AG04450 (cell line): Measurements from ENCODE around the gene TAF3. TPM values are rescaled to one million over a fixed set of nuclear protein-coding genes. Genes with fewer than 3 reads are reported as not detected.

Experiments used
- CTCF ChIA-PET: fragments of 300-600, 350-600 bp; formaldehyde crosslinking; extraction: SDS; loops from one replicate; lab custom pipeline; 2022; ENCODE audit warnings: antibody characterized with exemption, inconsistent platforms; lab: Charles Lee
- POLR2A ChIA-PET: fragments of 350-600 bp; formaldehyde crosslinking; extraction: SDS; loops from one replicate; lab custom pipeline; 2021; ENCODE audit warnings: antibody characterized with exemption, inconsistent platforms; lab: Yijun Ruan, JAX
- DNase-seq: peaks from one replicate; pipeline ENCODE4 v3.0.0-alpha.2; 2011; ENCODE audit warnings: low read depth, low spot score
- H3K27ac ChIP-seq: one replicate; pipeline ENCODE4 v1.5.1; 2012; ENCODE audit warnings: low read depth, low read length, control low read depth
- H3K27me3 ChIP-seq: one replicate; pipeline ENCODE4 v1.6.0; 2012; ENCODE audit warnings: low read length; ENCODE audit not compliant: control insufficient read depth, insufficient read depth
- H3K4me3 ChIP-seq: 2 replicates; pipeline ENCODE4 v1.5.1; 2011; ENCODE audit warnings: mild to moderate bottlenecking, low read depth, low read length, control low read depth
- H3K9me3 ChIP-seq: 2 replicates; pipeline ENCODE4 v1.5.1; 2012; ENCODE audit warnings: low read length; ENCODE audit not compliant: control insufficient read depth, insufficient read depth
- polyA plus RNA-seq: library from polyadenylated mRNA; depleted of rRNA; stranded (reverse); fragments of >200 nt; gene quantifications from 2 replicates; pipeline ENCODE4 v1.2.3, GENCODE V29; 2011
- TF ChIP-seq, protein P1 (sequence below): IDR thresholded peaks from 2 replicates; pipeline ENCODE4 v1.5.1; 2011; ENCODE audit warnings: low read depth, low read length, control low read depth, inconsistent platforms

The TAF3 gene
- polyA plus RNA-seq, 1 experiment = 3.1 TPM

GRCh38 chr10:8033812-8034465 lies 215.6 kb downstream of the TAF3 start:
- CTCF ChIA-PET = interaction anchor here (0.6 to 0.7 kb wide), 3 partner anchors 162 to 1628 kb away, joined by 3 to 4 read pairs (median 3); no protein-coding TSS in a partner anchor
- DNase-seq = no peak
- POLR2A ChIA-PET = no interaction called here

DNA sequence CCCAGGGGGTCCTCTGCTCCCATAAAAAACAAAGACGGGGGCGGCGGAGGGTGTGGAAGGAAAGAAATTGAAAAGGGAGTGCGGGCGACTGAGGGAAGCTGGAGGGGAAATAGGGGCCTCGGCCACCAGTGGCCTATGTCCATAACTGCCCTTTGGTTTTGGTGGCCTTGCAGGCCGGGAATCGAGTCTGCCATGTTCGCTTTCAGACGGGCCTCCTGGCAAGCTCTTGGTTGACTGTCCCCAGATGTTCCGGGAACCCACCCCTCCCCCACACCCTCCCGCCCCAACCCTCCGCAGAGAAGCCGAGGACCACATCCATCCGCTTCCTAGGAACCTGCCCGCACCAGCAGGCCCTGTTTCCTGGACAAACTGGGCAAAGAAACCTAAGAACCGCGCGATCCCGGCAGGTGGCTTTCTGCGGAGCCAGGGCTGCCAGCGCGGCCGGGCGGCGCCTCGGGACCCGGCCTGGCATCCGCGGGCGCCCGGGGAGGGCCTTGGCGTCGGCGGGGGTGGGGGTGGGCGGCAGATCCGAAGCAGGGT lies 216.2 kb downstream of the TAF3 start:
- no peak for DNase-seq

More at GRCh38 chr10:8033812-8034465, 215.6 kb downstream of the TAF3 start:
- Histone ChIP-seq H3K4me3 (no peak overlapping the region), H3K9me3 (peaks cover 13% of the 10 kb centered on the region; the same call in 1 of the 2 replicates), H3K27ac (no peak overlapping the region), H3K27me3 (peaks cover 79% of the 10 kb centered on the region)
- TF ChIP-seq, protein P1, sequence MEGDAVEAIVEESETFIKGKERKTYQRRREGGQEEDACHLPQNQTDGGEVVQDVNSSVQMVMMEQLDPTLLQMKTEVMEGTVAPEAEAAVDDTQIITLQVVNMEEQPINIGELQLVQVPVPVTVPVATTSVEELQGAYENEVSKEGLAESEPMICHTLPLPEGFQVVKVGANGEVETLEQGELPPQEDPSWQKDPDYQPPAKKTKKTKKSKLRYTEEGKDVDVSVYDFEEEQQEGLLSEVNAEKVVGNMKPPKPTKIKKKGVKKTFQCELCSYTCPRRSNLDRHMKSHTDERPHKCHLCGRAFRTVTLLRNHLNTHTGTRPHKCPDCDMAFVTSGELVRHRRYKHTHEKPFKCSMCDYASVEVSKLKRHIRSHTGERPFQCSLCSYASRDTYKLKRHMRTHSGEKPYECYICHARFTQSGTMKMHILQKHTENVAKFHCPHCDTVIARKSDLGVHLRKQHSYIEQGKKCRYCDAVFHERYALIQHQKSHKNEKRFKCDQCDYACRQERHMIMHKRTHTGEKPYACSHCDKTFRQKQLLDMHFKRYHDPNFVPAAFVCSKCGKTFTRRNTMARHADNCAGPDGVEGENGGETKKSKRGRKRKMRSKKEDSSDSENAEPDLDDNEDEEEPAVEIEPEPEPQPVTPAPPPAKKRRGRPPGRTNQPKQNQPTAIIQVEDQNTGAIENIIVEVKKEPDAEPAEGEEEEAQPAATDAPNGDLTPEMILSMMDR = no peak

DNA sequence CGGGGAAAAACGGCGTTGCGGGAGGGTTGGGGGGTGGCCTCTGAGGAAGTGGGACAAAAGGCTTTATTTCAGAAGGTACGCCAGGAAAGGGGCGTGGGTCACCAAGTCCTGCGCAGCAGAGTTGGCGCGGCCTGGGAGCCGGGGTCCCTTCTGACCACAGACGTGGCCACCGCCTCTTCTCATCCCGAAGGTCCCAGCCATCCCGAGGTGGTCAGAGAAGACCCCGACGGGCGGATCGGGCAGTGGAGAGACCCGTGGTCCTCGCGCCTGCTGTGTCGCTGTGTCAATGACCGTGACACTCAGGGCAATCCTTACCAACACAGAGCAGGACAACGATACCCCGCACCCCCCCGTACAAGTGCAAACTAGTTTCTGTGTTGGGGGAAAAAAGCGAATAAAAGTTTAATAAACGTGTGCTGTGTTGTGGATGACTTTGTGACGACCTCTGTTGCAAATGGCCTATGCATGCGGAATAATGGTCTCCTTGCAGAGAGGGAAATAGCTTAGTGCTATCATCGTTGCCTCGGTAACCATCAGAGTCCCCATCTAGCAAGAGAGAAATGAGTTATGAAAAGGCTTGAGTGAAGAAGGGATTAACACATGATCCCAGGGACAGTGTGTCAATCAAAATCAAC lies 216.8 kb downstream of the TAF3 start:
- Histone ChIP-seq H3K9me3 (peaks cover 13% of the 10 kb centered on the region; the same call in 1 of the 2 replicates), H3K27me3 (peaks cover 91% of the 10 kb centered on the region), H3K27ac (no peak overlapping the region), H3K4me3 (no peak overlapping the region)
- DNase-seq = no peak
- CTCF ChIA-PET = no interaction called here
- TF ChIP-seq, protein P1 = no peak
- POLR2A ChIA-PET = no interaction called here

More for the DNA sequence above, 216.2 kb downstream of the TAF3 start:
- Histone ChIP-seq H3K4me3 (no peak overlapping the region), H3K27ac (no peak overlapping the region), H3K27me3 (peaks cover 85% of the 10 kb centered on the region), H3K9me3 (peaks cover 13% of the 10 kb centered on the region; the same call in 1 of the 2 replicates)
- POLR2A ChIA-PET = no interaction called here
- CTCF ChIA-PET = no interaction called here
- TF ChIP-seq, protein P1 = no peak

DNA sequence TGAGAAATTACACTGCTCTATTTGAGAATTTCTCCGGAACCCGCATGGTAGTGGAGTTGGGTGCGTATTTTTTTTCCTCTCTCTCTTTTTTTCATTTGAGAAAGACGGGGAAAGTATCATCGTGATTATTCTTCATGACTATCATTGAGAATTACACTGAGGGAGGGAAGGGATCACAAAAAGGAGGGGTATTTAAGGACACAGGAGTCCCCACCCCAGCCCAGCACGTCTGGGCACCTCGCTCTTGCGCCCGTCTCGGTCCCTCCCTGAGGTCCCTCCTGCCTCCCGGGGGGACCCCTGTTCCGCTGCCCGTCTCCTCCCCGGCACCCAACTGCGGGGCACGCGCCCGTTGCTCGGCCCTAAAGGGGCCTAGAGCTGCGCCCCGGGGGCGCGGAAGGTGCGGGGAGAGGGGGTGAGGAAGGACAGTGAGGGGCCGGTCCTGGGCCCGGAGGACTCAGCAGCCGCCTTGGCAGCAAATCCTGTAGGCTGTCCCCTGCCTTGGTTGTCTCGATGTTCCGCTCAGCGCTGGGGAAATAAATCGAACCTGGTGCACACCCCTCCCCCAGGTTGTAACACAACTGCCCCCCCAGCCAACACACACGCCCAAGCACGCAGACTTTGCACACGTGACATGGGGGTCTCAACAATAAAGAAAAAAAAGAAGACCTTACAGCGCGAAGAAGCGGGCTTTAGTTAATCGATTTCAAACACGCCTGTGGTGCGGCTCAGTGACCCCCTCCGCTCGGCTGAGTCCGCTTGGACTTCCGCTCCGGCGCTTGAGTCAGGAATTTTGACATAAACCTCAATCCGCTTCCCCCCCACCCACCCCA lies 217.6 kb downstream of the TAF3 start:
- DNase-seq = no peak

More for the DNA sequence above, 217.6 kb downstream of the TAF3 start:
- Histone ChIP-seq H3K27ac (no peak overlapping the region), H3K4me3 (no peak overlapping the region), H3K9me3 (peaks cover 13% of the 10 kb centered on the region; the same call in 1 of the 2 replicates), H3K27me3 (peaks cover 93% of the 10 kb centered on the region)
- ChIA-PET CTCF (no interaction called here), POLR2A (no interaction called here)
- TF ChIP-seq, protein P1 = no peak
